Astrocyte of the spinal cord (primary cell): ENCODE results near the gene MT1M.
"Not testable (repeated sequence)": the region's sequence is repeated elsewhere in the genome, so short reads cannot be mapped to it uniquely, and the experiment has no call there.

Experiments
- DNase-seq: peaks from one replicate; pipeline ENCODE4 v3.0.0; 2011; ENCODE audit warnings: low read depth, low spot score
- H3K4me3 ChIP-seq: 2 replicates; pipeline ENCODE4 v1.5.1; 2011; ENCODE audit warnings: low read depth, mild to moderate bottlenecking, low read length, moderate library complexity
- in situ Hi-C: cut with HindIII; loops from 2 replicates; pipeline ENCODE4 v1.10.0; 2017; ENCODE audit warnings: low sequenced_read_pairs
- TF ChIP-seq, protein P1 (sequence below): IDR thresholded peaks from 2 replicates; pipeline ENCODE4 v1.5.1; 2012; ENCODE audit warnings: low read depth, mild to moderate bottlenecking, low read length, inconsistent platforms

MT1M gene

GRCh38 chr16:56620339-56620897, 12.0 kb upstream of the MT1M start:
- in situ Hi-C loops, result no loop called here
- TF ChIP-seq, protein P1, sequence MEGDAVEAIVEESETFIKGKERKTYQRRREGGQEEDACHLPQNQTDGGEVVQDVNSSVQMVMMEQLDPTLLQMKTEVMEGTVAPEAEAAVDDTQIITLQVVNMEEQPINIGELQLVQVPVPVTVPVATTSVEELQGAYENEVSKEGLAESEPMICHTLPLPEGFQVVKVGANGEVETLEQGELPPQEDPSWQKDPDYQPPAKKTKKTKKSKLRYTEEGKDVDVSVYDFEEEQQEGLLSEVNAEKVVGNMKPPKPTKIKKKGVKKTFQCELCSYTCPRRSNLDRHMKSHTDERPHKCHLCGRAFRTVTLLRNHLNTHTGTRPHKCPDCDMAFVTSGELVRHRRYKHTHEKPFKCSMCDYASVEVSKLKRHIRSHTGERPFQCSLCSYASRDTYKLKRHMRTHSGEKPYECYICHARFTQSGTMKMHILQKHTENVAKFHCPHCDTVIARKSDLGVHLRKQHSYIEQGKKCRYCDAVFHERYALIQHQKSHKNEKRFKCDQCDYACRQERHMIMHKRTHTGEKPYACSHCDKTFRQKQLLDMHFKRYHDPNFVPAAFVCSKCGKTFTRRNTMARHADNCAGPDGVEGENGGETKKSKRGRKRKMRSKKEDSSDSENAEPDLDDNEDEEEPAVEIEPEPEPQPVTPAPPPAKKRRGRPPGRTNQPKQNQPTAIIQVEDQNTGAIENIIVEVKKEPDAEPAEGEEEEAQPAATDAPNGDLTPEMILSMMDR, result no peak
- DNase-seq, result no peak
- no peak overlapping the region for H3K4me3 ChIP-seq

GRCh38 chr16:56621665-56622445, 10.6 kb upstream of the MT1M start:
- H3K4me3 ChIP-seq, DNase-seq, in situ Hi-C loops: not testable (repeated sequence)

DNA sequence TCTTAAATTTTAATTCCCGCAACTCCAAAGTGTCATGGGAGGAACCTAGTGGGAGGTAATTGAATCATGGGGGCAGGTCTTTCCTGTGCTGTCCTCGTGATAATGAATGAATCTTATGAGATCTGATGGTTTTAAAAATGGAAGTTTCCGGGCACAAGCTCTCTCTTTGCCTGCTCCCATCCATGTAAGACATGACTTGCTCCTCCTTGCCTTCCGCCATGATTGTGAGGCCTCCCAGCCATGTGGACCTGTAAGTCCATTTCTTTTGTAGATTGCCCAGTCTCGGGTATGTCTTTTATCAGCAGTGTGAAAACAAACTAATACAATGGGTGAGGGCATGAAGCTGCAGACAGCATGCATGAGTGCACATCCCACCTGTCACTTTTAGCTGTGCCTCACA, 9.3 kb upstream of the MT1M start:
- H3K4me3 ChIP-seq, DNase-seq, in situ Hi-C loops: not testable (repeated sequence)

DNA sequence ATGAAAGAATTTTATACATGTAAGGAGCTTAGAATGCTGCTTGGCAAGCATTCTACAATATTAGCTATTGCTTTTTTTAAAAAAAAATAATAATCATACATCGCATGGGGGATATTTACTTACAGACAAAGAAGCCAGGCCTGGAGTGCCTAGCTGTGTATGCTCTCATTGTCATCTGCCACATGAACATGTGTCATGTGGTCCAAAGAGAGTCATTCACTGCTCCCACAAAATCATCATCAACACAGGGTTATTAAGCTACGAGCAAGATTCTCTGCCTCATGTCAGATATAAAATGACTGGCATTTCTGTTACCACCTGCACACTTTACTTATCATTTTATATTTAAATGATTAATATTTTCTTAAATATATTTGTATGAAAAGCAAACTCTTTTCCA, 8.8 kb upstream of the MT1M start:
- DNase-seq, result no peak
- in situ Hi-C loops, result no loop called here

DNA sequence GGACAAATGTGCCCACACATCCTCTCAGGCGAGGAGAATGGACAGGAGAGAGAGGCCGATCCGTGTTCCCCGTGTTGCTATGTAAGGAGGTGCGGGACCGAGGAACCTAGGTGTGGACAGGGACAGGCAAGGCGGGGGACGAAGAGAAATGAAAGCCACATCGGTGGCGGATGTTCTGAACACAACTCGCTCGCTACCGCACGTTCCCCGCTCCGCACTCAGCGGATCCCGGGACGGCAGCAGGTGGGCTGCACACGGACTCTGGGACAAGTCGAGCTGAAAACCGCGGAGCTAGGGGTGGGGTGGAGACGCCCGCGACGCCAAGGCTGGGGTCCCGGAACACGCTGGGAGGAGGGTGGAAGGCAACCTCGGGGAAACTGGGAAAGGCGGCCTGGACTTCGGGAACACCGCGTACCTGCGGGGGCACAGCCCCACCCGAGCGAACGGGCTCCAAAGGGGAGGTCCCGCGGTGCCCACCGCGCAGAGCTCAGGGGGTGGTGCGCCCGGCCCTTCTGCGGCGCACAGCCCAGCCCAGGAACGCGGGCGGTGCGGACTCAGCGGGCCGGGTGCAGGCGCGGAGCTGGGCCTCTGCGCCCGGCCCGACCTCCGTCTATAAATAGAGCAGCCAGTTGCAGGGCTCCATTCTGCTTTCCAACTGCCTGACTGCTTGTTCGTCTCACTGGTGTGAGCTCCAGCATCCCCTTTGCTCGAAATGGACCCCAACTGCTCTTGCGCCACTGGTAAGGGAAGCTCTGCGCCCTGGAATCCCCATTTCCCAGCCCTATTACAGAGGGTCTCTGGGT, 7.1 kb upstream of the MT1M start, which contains the start of gene MT1E:
Gene MT1E, plus strand, starts transcription at position 642 of the 803 bp plus-strand sequence. Its CDS starts 71 bp downstream, at position 713.
- in situ Hi-C loops, result no loop called here
- TF ChIP-seq, protein P1, result no peak
- DNase-seq, result peak; percentile 80
- peak within 1 kb of the TSS; percentile 59 for H3K4me3 ChIP-seq

More for the DNA sequence above, 8.8 kb upstream of the MT1M start:
- H3K4me3 ChIP-seq, result no peak overlapping the region
- TF ChIP-seq, protein P1, result no peak

GRCh38 chr16:56625943-56626654, 6.4 kb upstream of the MT1M start:
- TF ChIP-seq, protein P1, result no peak
- peak; percentile 86 for DNase-seq
- H3K4me3 ChIP-seq, result peak overlapping the region; percentile 59
- in situ Hi-C loops, result no loop called here

DNA sequence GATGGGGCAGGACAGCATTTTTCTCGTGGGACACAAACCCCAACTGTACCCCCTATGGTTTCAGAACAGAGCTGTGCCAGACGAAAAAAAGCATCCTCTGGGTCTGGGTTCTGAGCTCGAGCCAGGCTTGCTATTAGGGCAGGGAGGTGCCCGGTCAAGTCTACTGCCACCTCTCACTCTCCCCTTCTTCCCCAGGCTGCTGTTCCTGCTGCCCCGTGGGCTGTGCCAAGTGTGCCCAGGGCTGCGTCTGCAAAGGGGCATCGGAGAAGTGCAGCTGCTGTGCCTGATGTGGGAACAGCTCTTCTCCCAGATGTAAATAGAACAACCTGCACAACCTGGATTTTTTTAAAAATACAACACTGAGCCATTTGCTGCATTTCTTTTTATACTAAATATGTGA, 5.8 kb upstream of the MT1M start:
- in situ Hi-C loops, result no loop called here
- TF ChIP-seq, protein P1, result no peak
- no peak for DNase-seq
- peak overlapping the region; percentile 59 for H3K4me3 ChIP-seq
